Peyer's patch (tissue), 4 donors: ENCODE measurements around the gene MRPS31. TPM values are rescaled to one million over a fixed set of nuclear protein-coding genes. Genes with fewer than 3 reads are reported as not detected.
A peak's percentile ranks its signal among the peaks of the same experiment; 100 is the strongest.

Experiments used
- DNase-seq, 3 donors: peaks; one replicate each; pipeline ENCODE4 v3.0.0-alpha.2; 2017 to 2019
- H3K27ac ChIP-seq, 4 donors: fragments of 200-600 bp; sonication (generic); one replicate each; pipeline ENCODE4 v1.5.1; 2016 to 2019
- H3K27me3 ChIP-seq, 2 donors: fragments of 200-600 bp; sonication (generic); one replicate each; pipeline ENCODE4 v1.5.1; 2019
- H3K36me3 ChIP-seq, 3 donors: fragments of 200-600 bp; sonication (generic); one replicate each; pipeline ENCODE4 v1.5.1; 2016 to 2019
- H3K4me1 ChIP-seq, 4 donors: fragments of 200-600 bp; sonication (generic); one replicate each; pipeline ENCODE4 v1.5.1; 2016 to 2019
- H3K4me3 ChIP-seq, 4 donors: fragments of 200-600 bp; sonication (generic); 1 replicate in 3 of 4; 2 replicates in 1 of 4; pipeline ENCODE4 v1.5.1; 2016 to 2019; ENCODE audit warnings: mild to moderate bottlenecking in 1 of 4
- H3K9me3 ChIP-seq, 4 donors: fragments of 200-600 bp; sonication (generic); one replicate each; pipeline ENCODE4 v1.5.1; 2016 to 2019; ENCODE audit warnings: mild to moderate bottlenecking in 1 of 4
- CTCF ChIP-seq, 6 experiments: fragments of 450-650 bp in 4 of 6; fragments of 200-600 bp in 2 of 6; sonication (generic) in 1 of 6; IDR thresholded peaks; one replicate each; pipeline ENCODE4 v1.5.1; 2017 to 2019; ENCODE audit warnings: antibody characterized with exemption in 6 of 6, mild to moderate bottlenecking in 3 of 6, moderate library complexity in 1 of 6
- POLR2A ChIP-seq, 2 donors: fragments of 450-650 bp; IDR thresholded peaks; one replicate each; pipeline ENCODE4 v1.5.1; 2017; ENCODE audit warnings: antibody characterized with exemption in 2 of 2, mild to moderate bottlenecking in 2 of 2, moderate library complexity in 2 of 2
- total RNA-seq, 4 donors: library from RNA; depleted of rRNA; stranded (reverse); fragments of >200 nt; gene quantifications; one replicate each; pipeline ENCODE4 v1.1.0, GENCODE V29; 2016

Gene MRPS31
- total RNA-seq, 4 donors from 2014 or later, result 12.4 to 26.8 (median 18.9) TPM

- DNase-seq, result peak in 1 of 3 donors; percentile 33
- TF ChIP-seq POLR2A (IDR thresholded peaks at IDR 0.05), result no peak
- TF ChIP-seq CTCF (IDR thresholded peaks at IDR 0.05), result no peak
- no peaks in the 10 kb centered on the region for H3K9me3 ChIP-seq
- no peaks in the 10 kb centered on the region for H3K36me3 ChIP-seq
- no peak overlapping the region for H3K27ac ChIP-seq
- no peaks in the 10 kb centered on the region for H3K27me3 ChIP-seq
- peaks cover 0 to 4% (median 0%) of the 10 kb centered on the region in 4 donors for H3K4me1 ChIP-seq
- H3K4me3 ChIP-seq, result no peak overlapping the region
These were observed 10.7 kb upstream of the MRPS31 start for GRCh38 chr13:40781717-40782116.

- Histone ChIP-seq H3K36me3 (no peaks in the 10 kb centered on the region), H3K9me3 (no peaks in the 10 kb centered on the region), H3K27me3 (no peaks in the 10 kb centered on the region), H3K4me3 (no peak overlapping the region), H3K4me1 (peaks cover 0 to 7% (median 0%) of the 10 kb centered on the region in 4 donors), H3K27ac (no peak overlapping the region)
- no peak for TF ChIP-seq CTCF (IDR thresholded peaks at IDR 0.05)
- no peak for TF ChIP-seq POLR2A (IDR thresholded peaks at IDR 0.05)
- DNase-seq, result peak in 1 of 3 donors; percentile 41
These were observed 9.9 kb upstream of the MRPS31 start for GRCh38 chr13:40780822-40781401.

- Histone ChIP-seq H3K36me3 (no peaks in the 10 kb centered on the region), H3K27me3 (no peaks in the 10 kb centered on the region), H3K27ac (no peak overlapping the region), H3K9me3 (no peaks in the 10 kb centered on the region), H3K4me3 (no peak overlapping the region), H3K4me1 (peaks cover 0 to 7% (median 0%) of the 10 kb centered on the region in 4 donors)
- TF ChIP-seq POLR2A (IDR thresholded peaks at IDR 0.05) (no peak), CTCF (IDR thresholded peaks at IDR 0.05) (no peak)
- DNase-seq, result no peak
These were observed 8.9 kb upstream of the MRPS31 start for GRCh38 chr13:40779796-40780285.

- peaks cover 0 to 7% (median 0%) of the 10 kb centered on the region in 4 donors for H3K4me1 ChIP-seq
These were observed 8.1 kb upstream of the MRPS31 start for GRCh38 chr13:40779049-40779448.

GRCh38 chr13:40777809-40778175, 6.8 kb upstream of the MRPS31 start:
- Histone ChIP-seq H3K27me3 (no peaks in the 10 kb centered on the region), H3K4me3 (peak overlapping the region in 1 of 4 donors; percentile 34), H3K27ac (peak overlapping the region in 3 of 4 donors; percentile 24 to 72 (median 65)), H3K4me1 (peaks cover 0 to 7% (median 0%) of the 10 kb centered on the region in 4 donors), H3K36me3 (no peaks in the 10 kb centered on the region), H3K9me3 (no peaks in the 10 kb centered on the region)
- TF ChIP-seq POLR2A (IDR thresholded peaks at IDR 0.05) (no peak), CTCF (IDR thresholded peaks at IDR 0.05) (no peak)
- DNase-seq, result no peak

More at GRCh38 chr13:40779049-40779448, 8.1 kb upstream of the MRPS31 start:
- Histone ChIP-seq H3K36me3 (no peaks in the 10 kb centered on the region), H3K27ac (no peak overlapping the region), H3K27me3 (no peaks in the 10 kb centered on the region), H3K4me3 (no peak overlapping the region), H3K9me3 (no peaks in the 10 kb centered on the region)
- no peak for TF ChIP-seq POLR2A (IDR thresholded peaks at IDR 0.05)
- no peak for TF ChIP-seq CTCF (IDR thresholded peaks at IDR 0.05)
- no peak for DNase-seq
